Suprapubic skin (tissue), 3 donors: Measurements from ENCODE around the gene AKR1C8.

Experiments
- CTCF ChIP-seq, 2 donors: fragments of 200-600 bp in 1 of 2; fragments of 450-650 bp in 1 of 2; sonication (generic) in 1 of 2; IDR thresholded peaks; one replicate each; pipeline ENCODE4 v1.5.1; 2016 to 2019; ENCODE audit warnings: antibody characterized with exemption in 2 of 2, mild to moderate bottlenecking in 1 of 2, moderate library complexity in 1 of 2
- POLR2AphosphoS5 ChIP-seq, 3 donors: sonication (generic); formaldehyde crosslinking; IDR thresholded peaks; one replicate each; pipeline ENCODE4 v1.6.1; 2017; ENCODE audit warnings: antibody characterized with exemption in 3 of 3

GRCh38 chr10:5188358-5188757, 3.4 kb upstream of the AKR1C8 start:
- TF ChIP-seq CTCF (IDR thresholded peaks at IDR 0.05) (no peak), POLR2AphosphoS5 (IDR thresholded peaks at IDR 0.05) (no peak)
